ENCODE results near the gene PPP1R1B.

DNA sequence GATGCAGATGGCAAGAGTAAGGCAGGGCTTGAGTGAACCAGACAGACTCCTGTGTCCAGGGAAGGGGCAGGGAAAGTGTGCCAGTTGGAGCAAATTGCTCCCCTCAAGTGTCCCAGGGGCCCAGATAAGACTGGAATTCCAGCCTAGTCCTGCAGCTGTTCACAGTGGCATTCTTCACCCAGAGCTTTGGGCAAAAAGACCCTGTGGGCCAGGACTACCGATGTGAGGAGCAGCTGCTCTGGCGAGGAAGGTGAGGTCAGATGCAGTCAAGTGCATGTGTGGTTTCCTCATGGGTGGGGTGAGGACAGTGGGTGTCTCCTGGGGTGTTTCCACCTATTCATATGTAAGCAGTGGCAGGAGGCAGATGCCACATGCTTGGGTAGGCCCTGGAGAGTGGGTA lies 33.4 kb upstream of the PPP1R1B start:
- TF ChIP-seq POLR2AphosphoS5 (IDR thresholded peaks at IDR 0.05) (no peak), EP300 (IDR thresholded peaks at IDR 0.05) (no peak), POLR2A (IDR thresholded peaks at IDR 0.05) (no peak)
- TF ChIP-seq, protein P1, sequence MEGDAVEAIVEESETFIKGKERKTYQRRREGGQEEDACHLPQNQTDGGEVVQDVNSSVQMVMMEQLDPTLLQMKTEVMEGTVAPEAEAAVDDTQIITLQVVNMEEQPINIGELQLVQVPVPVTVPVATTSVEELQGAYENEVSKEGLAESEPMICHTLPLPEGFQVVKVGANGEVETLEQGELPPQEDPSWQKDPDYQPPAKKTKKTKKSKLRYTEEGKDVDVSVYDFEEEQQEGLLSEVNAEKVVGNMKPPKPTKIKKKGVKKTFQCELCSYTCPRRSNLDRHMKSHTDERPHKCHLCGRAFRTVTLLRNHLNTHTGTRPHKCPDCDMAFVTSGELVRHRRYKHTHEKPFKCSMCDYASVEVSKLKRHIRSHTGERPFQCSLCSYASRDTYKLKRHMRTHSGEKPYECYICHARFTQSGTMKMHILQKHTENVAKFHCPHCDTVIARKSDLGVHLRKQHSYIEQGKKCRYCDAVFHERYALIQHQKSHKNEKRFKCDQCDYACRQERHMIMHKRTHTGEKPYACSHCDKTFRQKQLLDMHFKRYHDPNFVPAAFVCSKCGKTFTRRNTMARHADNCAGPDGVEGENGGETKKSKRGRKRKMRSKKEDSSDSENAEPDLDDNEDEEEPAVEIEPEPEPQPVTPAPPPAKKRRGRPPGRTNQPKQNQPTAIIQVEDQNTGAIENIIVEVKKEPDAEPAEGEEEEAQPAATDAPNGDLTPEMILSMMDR (IDR thresholded peaks at IDR 0.05), result no peak

Data from gastroesophageal sphincter (tissue), 3 donors.